ENCODE data around the gene MEGF9. TPM values are rescaled to one million over a fixed set of nuclear protein-coding genes. Genes with fewer than 3 reads are reported as not detected.

MEGF9 gene
- total and polyA plus RNA-seq, 7 donors, result 2.0 to 12.7 (median 7.2) TPM

DNA sequence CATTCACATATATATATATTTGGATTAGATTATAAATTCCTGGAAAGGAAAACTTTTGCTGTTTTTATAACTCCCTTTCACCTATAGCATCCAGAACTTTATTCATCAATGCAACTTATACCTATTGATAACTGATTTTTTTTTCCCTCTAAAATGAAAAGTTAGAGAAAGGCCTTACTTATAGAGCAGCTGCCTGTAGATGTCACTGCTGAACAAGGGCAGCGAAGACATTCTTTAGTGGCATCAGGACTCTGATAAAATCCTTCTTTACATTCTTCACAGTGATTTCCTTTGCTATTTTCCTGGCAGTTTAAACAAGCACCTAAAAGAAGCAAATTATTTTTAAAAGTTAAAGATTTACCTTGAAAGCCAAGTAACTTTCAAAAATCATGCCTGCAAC is 102.1 kb downstream of the MEGF9 start:
- TF ChIP-seq, protein P1, sequence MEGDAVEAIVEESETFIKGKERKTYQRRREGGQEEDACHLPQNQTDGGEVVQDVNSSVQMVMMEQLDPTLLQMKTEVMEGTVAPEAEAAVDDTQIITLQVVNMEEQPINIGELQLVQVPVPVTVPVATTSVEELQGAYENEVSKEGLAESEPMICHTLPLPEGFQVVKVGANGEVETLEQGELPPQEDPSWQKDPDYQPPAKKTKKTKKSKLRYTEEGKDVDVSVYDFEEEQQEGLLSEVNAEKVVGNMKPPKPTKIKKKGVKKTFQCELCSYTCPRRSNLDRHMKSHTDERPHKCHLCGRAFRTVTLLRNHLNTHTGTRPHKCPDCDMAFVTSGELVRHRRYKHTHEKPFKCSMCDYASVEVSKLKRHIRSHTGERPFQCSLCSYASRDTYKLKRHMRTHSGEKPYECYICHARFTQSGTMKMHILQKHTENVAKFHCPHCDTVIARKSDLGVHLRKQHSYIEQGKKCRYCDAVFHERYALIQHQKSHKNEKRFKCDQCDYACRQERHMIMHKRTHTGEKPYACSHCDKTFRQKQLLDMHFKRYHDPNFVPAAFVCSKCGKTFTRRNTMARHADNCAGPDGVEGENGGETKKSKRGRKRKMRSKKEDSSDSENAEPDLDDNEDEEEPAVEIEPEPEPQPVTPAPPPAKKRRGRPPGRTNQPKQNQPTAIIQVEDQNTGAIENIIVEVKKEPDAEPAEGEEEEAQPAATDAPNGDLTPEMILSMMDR (IDR thresholded peaks at IDR 0.05), result no peak
- Histone ChIP-seq H3K27ac (no peak overlapping the region), H3K36me3 (ENCODE audit: insufficient read depth in 1 of 2, low read depth in 1 of 2) (peaks cover 0 to 9% of the 10 kb centered on the region in 2 donors), H3K4me3 (no peak overlapping the region), H3K27me3 (ENCODE audit: insufficient read depth in 3 of 3, low read length in 2 of 3) (no peaks in the 10 kb centered on the region), H3K9me3 (no peaks in the 10 kb centered on the region), H3K4me1 (no peaks in the 10 kb centered on the region)
- no peak for DNase-seq
- intact Hi-C loops (cut with DNase I), result no loop called here
- WGBS, 3 donors, result 91 to 97% (median 97%) methylated on average over 1 of the region's 1 CpG
- no peak for ATAC-seq

DNA sequence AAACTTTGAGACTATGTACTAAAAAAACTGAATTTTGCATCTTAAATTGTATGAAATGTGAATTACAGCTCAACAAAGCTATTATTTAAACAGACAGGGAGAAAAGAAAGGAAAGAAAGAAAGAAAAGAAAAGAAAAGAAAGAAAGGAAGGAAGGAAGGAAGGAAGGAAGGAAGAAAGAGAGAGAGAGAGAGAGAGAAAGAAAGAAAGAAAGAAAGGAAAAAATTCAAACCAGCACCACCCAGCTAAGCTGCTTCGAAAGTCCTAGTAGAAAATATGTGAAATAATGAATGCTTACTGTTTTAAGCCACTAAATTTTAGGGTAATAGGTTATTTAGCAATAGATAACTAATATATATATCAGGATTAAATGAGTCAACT is 102.6 kb downstream of the MEGF9 start:
- H3K9me3 ChIP-seq, result no peaks in the 10 kb centered on the region
- ATAC-seq (no peak), DNase-seq (no peak)
- 97 to 100% (median 97%) methylated on average over 1 of the region's 1 CpG for WGBS, 3 donors
- no peak overlapping the region for H3K27ac ChIP-seq
- no peak overlapping the region for H3K4me3 ChIP-seq
- no peaks in the 10 kb centered on the region for H3K4me1 ChIP-seq
- no peaks in the 10 kb centered on the region for H3K27me3 ChIP-seq (ENCODE audit: insufficient read depth in 3 of 3, low read length in 2 of 3)
- TF ChIP-seq, protein P1 (IDR thresholded peaks at IDR 0.05), result no peak
- intact Hi-C loops (cut with DNase I), result no loop called here
- peaks cover 0 to 13% of the 10 kb centered on the region in 2 donors for H3K36me3 ChIP-seq (ENCODE audit: insufficient read depth in 1 of 2, low read depth in 1 of 2)

DNA sequence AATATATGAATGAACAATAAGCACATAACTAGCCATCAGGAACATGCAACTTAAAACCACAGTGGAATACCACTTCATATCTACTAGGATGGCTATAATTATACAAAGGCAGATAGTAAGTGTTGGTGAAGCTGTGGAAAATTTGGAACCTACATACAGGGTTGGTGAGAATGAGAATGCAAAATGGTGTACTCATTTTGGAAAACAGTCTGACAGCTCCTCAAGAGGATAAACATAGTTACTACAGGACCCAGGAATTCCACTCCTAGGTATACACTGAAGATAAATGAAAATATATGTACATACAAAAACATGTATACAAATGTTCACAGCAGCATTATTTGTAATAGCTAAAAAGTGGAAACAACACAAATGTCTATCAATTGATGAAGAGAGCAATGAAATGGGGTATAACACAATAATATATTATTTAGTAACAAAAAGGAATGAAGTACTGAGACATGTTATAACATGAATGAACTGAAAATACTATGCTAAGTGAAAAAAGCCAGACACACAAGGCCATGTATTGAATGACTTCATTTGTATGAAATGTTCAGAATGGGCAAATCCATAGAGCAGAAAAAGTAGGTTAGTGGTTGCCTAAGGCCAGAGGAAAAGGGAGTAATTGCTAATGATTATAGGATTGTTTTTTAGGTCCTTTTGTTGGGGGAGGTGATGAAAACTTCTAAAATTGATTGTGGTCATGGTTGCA is 103.1 kb downstream of the MEGF9 start:
- Histone ChIP-seq H3K36me3 (ENCODE audit: insufficient read depth in 1 of 2, low read depth in 1 of 2) (peaks cover 0 to 13% of the 10 kb centered on the region in 2 donors), H3K27me3 (ENCODE audit: insufficient read depth in 3 of 3, low read length in 2 of 3) (no peaks in the 10 kb centered on the region), H3K27ac (no peak overlapping the region), H3K9me3 (no peaks in the 10 kb centered on the region), H3K4me3 (no peak overlapping the region), H3K4me1 (no peaks in the 10 kb centered on the region)
- TF ChIP-seq, protein P1 (IDR thresholded peaks at IDR 0.05), result peak; percentile 20
- intact Hi-C loops (cut with DNase I), result no loop called here
- ATAC-seq (peak in 2 of 4 donors; percentile 62 to 65), DNase-seq (no peak)

DNA sequence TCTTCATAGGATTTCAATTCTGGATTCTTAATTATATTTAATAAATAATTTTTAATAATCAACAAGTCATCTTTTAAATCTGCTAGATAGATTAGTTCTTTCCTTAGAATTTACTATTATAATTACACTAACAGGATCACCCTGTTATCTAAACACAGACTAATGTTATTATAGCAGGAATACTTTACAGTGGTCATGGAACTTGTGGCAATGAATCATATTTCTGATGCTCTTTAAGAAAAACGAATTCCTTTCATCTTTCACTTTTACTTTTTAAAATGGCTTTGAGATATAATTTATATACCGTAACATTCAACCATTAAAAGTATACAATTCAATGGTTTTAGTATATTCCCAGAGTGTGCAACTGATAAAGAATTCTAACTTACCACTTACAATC is 104.6 kb downstream of the MEGF9 start:
- Histone ChIP-seq H3K4me1 (no peaks in the 10 kb centered on the region), H3K27me3 (ENCODE audit: insufficient read depth in 3 of 3, low read length in 2 of 3) (no peaks in the 10 kb centered on the region), H3K36me3 (ENCODE audit: insufficient read depth in 1 of 2, low read depth in 1 of 2) (peaks cover 0 to 25% of the 10 kb centered on the region in 2 donors), H3K9me3 (no peaks in the 10 kb centered on the region), H3K27ac (no peak overlapping the region), H3K4me3 (no peak overlapping the region)
- intact Hi-C loops (cut with DNase I), result no loop called here
- TF ChIP-seq, protein P1 (IDR thresholded peaks at IDR 0.05), result no peak
- ATAC-seq, result no peak
- no peak for DNase-seq
- WGBS, 3 donors, result 90 to 98% (median 92%) methylated on average over 2 of the region's 2 CpGs

DNA sequence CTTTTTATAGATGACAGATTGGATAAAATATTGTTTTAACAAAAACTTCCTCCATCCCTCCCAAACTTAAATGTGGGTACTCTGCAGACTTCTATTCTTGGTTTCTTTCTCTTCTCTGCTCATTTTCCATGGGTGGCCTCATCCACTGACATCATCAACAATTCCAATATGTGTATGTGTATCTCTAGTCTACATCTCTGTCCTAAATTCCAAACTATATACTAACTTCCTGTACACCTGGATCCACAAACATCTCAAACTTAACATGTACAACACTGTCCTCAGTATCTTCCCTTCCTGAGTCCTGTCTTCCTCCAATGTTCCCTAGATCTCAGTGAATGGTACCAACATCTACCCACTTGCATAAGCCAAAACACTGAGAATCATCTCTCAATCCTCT is 105.8 kb downstream of the MEGF9 start:
- Histone ChIP-seq H3K36me3 (ENCODE audit: insufficient read depth in 1 of 2, low read depth in 1 of 2) (peaks cover 0 to 29% of the 10 kb centered on the region in 2 donors), H3K4me1 (no peaks in the 10 kb centered on the region), H3K9me3 (no peaks in the 10 kb centered on the region), H3K27ac (no peak overlapping the region), H3K4me3 (no peak overlapping the region), H3K27me3 (ENCODE audit: insufficient read depth in 3 of 3, low read length in 2 of 3) (no peaks in the 10 kb centered on the region)
- intact Hi-C loops (cut with DNase I), result no loop called here
- TF ChIP-seq, protein P1 (IDR thresholded peaks at IDR 0.05), result no peak
- ATAC-seq (no peak), DNase-seq (no peak)

All from psoas muscle (tissue), 8 donors.